T-helper 1 cell (primary cell): Measurements from ENCODE around the gene ZNF165.
"Not testable (repeated sequence)": the region's sequence is repeated elsewhere in the genome, so short reads cannot be mapped to it uniquely, and the experiment has no call there.

Experiments
- DNase-seq, 5 donors: peaks; one replicate each; pipeline ENCODE4 v3.0.0-alpha.2; 2012 to 2020

The ZNF165 gene

DNA sequence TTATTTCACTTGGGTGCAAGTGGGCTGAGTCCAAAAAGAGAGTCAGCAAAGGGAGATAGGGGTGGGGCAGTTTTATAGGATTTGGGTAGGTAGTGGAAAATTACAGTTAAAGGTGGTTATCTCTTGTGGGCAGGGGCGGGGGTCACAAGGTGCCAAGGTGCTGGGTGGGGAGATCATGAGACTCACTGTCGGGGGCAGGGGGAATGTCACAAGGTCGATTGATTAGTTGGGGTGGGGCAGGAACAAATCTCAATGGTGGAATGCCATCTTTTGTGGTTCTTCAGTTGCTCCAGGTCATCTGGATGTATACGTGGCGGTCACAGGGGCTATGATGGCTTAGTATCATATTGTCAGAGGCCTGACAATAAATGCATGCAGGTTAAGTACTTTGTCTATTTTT, 41.9 kb downstream of the ZNF165 start:
- not testable (repeated sequence) for DNase-seq

DNA sequence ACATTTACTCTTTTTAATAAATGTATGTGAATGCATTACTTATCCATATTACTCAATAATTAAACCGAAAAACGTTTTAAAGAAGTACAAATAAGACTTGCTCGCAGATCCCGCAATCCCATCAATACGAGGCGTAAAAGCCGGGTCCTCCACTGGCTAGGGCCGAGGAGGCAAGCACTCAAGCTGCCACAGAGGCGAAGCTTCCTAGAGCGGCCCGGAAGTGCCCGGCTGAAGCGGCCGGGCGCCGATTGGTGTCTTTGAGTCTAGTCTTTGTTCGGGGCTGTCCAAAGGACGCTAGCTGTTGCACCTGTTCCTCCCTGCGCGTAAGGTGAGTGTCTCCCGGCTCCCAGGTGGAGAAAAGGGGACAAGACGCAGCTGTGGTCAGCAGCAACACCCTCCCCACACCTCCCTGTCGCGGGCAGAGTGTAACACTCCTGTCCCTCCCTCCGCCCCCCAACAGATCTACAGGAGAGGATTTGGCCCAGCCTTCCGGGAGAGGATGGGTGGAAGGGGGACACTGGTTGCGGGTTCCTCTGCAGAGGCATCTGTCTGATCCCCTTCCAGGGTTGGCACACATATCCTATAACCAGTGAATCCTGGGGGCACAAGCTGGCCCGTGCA, 44.1 kb downstream of the ZNF165 start, which contains the start of gene ZSCAN16:
TSS of gene ZSCAN16 (plus strand) at position 260 of the 621 bp plus-strand sequence. CDS start 835 bp downstream, outside the sequence.
- DNase-seq, result peak; percentile 40 to 81 (median 60)

DNA sequence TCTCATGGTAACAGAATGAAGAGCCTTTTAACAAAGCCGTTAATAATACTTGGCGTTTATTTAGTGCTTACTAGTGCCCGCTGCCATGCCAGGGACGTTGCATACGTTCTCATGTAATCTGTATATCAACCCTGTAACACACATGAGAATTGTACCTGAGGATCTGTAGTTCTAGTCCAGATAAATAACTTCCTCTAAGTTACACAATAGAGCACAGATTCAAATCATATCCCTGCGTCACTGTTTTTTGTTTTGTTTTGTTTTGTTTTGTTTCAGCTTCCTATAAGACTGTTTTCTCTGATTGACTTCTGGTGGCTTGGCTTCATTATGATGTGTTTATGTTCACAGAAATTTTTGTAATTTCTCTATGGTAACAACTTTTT, 44.6 kb downstream of the ZNF165 start:
- DNase-seq, result no peak

DNA sequence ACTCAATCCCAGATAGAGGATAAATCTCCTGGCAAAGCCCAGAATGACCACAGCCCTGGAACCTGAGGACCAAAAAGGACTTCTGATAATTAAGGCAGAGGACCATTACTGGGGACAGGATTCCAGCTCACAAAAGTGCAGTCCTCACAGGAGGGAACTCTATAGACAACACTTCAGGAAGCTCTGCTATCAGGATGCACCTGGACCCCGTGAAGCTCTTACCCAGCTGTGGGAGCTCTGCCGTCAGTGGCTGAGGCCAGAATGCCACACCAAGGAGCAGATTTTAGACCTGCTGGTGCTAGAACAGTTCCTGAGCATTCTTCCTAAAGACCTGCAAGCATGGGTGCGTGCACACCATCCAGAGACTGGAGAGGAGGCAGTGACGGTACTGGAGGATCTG, 45.0 kb downstream of the ZNF165 start:
- DNase-seq, result peak in 1 of 5 donors; percentile 12

DNA sequence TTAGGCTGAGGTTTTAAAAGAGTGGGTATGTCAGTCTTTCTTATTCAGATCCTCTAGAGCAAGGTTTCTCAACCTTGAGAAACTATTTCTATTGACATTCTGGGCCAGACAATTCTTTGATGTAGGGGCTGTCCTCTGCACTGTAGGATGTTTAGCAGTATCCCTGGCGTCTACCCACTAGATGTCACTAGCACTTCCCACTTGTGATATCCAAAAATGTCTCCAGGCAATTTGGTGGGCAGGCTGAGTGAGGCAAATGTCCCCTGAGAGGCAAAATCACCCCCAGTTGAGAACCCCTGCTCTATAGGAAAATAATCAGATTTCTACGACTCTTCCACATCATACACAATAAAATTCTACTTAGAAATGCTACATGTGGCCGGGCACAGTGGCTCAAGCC, 53.6 kb downstream of the ZNF165 start:
- peak in 2 of 5 donors; percentile 11 to 33 for DNase-seq

DNA sequence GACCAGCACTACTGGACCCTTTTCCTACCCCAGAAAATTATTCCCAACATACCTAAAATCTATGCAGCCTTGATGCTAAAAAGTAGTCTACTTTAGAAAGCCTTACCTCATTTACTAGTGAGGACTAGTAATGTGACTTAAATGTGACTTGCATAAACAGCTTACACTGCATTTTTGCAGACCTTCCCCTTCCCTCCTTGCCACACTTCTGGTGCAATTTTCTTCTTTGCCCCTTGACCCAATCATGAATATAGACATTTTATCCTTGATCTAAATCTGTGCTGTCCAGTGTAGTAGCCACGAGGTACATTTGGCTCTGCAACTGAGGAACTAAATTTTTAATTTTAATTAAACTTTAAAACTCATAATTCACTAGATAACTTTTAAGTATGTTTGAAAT, 54.3 kb downstream of the ZNF165 start:
- DNase-seq, result no peak

DNA sequence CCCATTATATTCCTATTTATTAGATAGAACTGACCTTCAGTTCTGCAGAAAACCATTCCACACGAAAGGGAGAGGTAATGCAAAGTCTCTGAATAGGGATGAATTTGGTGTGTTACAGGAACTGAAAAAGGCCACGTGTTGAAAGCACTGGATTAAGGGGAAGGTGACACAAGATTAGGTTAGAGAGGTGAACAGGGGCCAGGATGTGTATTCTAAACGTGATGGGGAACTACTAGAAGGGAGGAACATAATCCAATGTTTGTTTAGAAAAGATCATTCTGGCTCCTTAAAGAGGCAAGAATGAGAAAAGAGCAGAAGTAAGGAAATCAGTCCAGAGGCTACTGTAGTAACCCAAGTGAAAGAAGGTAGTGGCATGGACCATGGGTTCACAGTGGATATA, 55.0 kb downstream of the ZNF165 start:
- DNase-seq, result no peak

DNA sequence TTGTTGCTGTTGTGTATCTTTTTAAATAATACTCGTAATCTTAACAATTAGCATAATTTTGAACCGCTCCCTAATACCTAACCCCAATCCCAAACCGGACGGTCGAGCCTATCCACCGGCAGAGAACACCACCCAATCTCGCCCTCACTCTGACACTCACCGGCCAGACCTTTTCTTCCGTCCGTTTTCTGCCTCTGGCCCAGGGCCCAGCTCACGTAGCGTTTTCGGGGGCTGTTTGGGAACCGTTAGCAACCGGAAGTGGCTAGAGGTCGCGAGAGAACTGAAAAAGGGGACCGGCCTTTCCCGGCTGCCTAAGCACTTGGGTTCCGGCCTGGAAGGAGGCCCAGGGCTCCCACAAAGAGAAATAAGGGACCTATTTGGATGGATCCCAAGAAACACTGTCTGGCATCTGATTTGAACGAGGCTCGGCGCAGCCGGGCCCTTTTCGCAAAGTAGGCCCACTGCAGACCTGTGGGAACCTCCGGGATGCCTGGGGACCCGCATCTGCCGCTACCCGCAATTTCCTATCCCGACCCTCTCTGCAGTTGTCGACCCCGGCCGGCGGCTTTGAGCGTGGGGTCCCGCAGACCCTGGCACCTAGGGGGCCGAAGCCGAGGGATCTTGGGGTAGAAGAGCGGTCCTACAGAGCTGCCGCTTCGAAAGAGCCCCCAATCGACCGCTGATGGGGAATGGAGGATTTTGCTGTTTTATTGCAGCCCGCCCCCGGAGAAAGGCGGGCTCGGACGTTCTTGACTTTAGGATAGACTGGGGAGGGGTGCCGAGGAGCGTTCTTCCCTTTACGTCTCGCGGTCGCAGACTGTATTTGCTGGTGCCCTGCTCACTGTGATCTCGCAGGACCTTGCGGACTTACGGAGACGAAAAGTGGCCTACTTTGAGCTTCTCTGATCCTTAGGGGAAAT, 56.5 kb downstream of the ZNF165 start:
- DNase-seq, result peak; percentile 36 to 83 (median 45)

DNA sequence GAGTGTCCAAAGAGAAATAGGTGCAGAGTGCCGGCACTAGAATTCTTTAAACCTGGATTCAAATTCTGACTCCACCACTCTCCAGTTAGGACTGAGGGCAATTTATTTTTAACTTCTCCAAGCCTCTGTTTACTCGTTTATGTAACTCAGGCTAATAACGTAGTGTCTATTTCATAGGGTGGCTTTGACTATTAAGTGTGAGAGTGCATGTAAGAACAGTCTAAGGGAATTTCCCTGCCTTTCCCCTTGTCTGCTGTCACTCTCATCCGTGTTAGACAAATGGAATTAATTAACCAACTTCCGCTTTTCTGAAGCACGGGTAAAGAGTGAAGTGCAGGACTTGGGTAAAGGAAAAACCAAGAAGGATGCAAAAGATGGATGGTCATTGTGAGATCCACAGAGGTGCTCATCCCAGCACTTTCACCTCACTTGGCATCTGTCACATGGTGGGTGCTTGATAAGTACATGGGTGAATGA, 57.2 kb downstream of the ZNF165 start:
- DNase-seq, result peak in 1 of 5 donors; percentile 42
